H54 (cell line): Measurements from ENCODE around the gene RAB9A.
A peak's percentile ranks its signal among the peaks of the same experiment; 100 is the strongest.
"Not testable (repeated sequence)": the region's sequence is repeated elsewhere in the genome, so short reads cannot be mapped to it uniquely, and the experiment has no call there.

Experiments used
- DNase-seq: peaks from one replicate; pipeline ENCODE4 v3.0.0; 2011; ENCODE audit warnings: low spot score, mixed read lengths; ENCODE audit not compliant: insufficient read length
- FAIRE-seq: peaks from 3 replicates; lab custom pipeline; 2011; peaks lifted over from hg19 to GRCh38; lab: Jason Lieb, UNC
- POLR2A ChIP-seq: IDR thresholded peaks from 2 replicates; pipeline ENCODE4 v1.6.1; 2011; ENCODE audit warnings: low read depth, mild to moderate bottlenecking, low read length

RAB9A gene

DNA sequence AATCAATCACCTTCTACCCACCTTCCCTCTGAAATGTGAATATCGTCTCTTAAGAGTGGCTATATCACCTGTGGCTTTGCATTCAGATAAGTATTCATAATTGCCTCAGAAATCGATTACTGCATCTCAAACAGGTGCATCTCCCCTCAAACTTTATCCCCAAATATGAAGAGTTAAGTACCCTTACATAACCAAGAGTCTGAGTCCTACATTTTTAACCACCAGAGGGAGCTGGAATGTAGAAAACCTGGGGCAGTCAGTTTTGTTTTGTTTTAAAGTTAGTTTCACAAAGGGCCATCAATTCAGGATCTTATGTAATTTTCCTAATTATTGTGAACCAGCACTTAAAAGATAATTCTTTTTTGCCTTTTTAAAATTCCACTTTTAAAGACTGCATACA is 30.3 kb upstream of the RAB9A start:
- no peak for FAIRE-seq

DNA sequence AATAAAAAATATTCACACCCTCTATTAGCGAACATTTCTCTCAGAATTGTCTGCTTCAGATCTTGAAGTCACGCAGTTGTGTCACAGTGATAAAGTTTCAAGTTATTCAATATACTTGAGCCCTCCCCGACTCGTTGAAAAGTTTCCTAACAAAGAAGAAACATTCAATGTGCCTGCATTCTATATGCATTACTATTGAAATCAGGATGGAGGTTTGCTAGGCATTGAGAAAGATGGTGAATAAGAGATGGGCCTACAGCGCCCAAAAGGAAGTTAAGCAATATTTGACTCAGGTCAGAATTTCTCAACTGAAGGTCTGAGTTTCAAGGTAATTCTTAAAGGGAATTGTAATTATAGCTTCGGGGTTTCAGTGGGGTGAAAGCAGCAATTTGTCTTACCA is 29.9 kb upstream of the RAB9A start:
- DNase-seq (no peak), FAIRE-seq (no peak)
- no peak for TF ChIP-seq POLR2A

More for the DNA sequence above, 30.3 kb upstream of the RAB9A start:
- no peak for DNase-seq
- TF ChIP-seq POLR2A: no peak

DNA sequence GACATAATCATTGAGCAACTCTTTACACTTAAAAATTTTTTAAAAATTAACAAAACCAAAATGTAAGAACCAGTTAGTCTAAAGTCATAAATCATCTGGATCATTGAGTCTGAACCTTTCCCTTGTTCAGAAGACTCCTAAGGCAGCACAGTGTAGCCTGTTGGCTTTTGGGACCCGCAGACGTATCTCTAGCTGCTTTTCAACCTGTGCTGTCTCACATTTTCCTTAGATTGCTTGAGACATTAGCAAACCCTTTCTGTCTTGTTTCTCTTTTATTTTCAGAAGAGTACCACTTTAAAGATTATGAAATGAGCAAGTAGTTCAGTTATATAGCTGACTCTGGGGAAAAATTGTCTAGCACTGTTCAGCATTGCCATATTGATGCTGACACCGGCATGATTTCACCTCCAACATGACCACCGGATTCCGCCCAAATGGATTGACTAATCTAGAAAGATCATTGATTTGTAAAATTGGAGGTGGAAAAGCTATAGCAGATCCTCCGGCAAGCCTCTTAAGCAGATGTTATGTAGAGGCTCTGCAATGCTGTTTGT is 27.1 kb upstream of the RAB9A start:
- TF ChIP-seq POLR2A: no peak
- DNase-seq (no peak), FAIRE-seq (no peak)

GRCh38 chrX:13662355-13662791 is 26.6 kb upstream of the RAB9A start:
- DNase-seq (no peak), FAIRE-seq (no peak)
- TF ChIP-seq POLR2A: no peak

- FAIRE-seq: no peak
- no peak for TF ChIP-seq POLR2A
- DNase-seq: no peak
These were observed 24.9 kb upstream of the RAB9A start for GRCh38 chrX:13664020-13664419.

GRCh38 chrX:13666836-13667235 is 22.1 kb upstream of the RAB9A start:
- no peak for TF ChIP-seq POLR2A
- FAIRE-seq (no peak), DNase-seq (no peak)

GRCh38 chrX:13667919-13668318 is 21.0 kb upstream of the RAB9A start:
- TF ChIP-seq POLR2A: no peak
- DNase-seq (no peak), FAIRE-seq (no peak)

- TF ChIP-seq POLR2A: no peak
- peak; percentile 50 for FAIRE-seq
- DNase-seq: peak; percentile 6
These were observed 19.6 kb upstream of the RAB9A start for GRCh38 chrX:13669246-13669737.

DNA sequence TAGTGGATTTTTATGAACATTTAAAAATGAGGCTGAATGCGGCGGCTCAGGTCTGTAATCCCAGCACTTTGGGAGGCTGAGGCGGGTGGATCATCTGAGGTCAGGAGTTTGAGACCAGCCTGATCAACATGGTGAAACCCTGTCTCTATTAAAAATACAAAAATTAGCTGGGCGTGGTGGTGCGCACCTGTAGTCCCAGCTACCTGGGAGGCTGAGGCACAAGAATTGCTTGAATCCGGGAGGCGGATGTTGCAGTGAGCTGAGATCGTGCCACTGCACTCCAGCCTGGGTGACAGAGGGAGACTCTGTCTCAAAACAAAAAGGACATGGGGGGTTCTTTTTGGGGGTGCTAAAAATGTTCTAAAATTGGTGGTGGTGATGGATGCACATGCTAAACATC is 19.2 kb upstream of the RAB9A start:
- DNase-seq, FAIRE-seq: not testable (repeated sequence)

DNA sequence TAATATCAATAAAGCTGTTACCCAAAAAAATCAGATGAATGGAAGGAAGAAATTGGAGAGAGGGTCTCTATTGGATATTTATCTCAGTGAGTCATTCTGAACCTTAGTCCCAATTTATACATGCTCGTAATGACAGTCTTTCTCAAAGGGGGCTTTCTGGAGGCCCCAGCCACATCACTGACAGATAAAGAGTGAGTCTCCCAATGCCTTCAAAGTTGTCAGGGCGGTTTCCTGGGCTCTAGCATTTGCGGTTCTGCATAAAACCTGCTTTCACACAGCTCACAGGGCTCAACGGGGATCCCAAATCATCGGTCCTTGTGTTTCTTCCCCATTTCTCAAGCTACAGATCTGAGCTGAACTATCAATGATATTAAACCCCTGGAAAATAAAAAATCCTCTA is 18.7 kb upstream of the RAB9A start:
- TF ChIP-seq POLR2A: no peak
- FAIRE-seq (no peak), DNase-seq (no peak)

DNA sequence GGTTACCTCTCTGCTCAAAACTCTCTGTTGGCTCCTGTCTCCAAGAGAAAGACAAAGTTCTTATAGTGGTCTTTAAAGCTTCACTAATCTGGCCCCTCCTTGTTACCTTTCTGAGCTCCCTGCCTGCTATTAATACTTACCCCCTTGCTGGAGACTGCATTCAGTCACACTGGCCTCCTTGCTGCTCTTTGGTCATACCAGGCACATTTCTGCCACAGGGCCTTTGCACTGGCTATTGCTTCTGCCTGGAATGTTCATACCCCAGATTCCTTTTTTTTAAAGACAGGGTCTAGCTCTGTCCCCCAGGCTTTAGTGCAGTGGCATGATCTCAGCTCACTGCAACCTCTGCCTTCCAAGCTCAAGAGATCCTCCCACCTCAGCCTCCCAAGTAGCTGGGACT is 15.9 kb upstream of the RAB9A start:
- TF ChIP-seq POLR2A: no peak
- FAIRE-seq (no peak), DNase-seq (no peak)

- FAIRE-seq: no peak
- no peak for TF ChIP-seq POLR2A
- no peak for DNase-seq
These were observed 12.0 kb upstream of the RAB9A start for GRCh38 chrX:13676885-13677284.

GRCh38 chrX:13679700-13680099 is 9.2 kb upstream of the RAB9A start:
- DNase-seq, FAIRE-seq: not testable (repeated sequence)

GRCh38 chrX:13681595-13681994 is 7.3 kb upstream of the RAB9A start:
- no peak for TF ChIP-seq POLR2A

DNA sequence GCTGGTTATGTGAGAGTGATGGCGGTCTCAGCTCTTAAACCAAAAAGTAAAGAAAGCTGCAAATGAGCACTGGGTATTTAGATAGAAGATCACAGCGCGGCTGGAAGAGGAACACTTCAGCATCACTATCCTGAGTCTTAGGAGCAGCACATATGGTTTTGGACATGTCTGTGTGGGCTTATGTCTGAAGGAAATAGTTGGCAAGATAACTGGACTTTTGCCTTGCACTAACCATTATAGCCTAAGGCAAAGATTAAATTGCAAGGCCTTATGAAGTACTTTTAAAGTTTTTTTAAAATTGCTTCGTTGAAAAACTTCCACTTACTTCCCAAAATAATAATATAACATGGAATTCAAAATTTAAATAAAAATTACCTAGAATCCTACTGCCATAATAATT is 4.6 kb upstream of the RAB9A start:
- DNase-seq: no peak
- TF ChIP-seq POLR2A: no peak
- no peak for FAIRE-seq

More at GRCh38 chrX:13681595-13681994, 7.3 kb upstream of the RAB9A start:
- no peak for FAIRE-seq
- no peak for DNase-seq
